Measurements from ENCODE around the gene RNF25. TPM values are rescaled to one million over a fixed set of nuclear protein-coding genes. Genes with fewer than 3 reads are reported as not detected.
A peak's percentile ranks its signal among the peaks of the same experiment; 100 is the strongest.

Gene RNF25
- total RNA-seq, 2 experiments from 2014 or later: 9.6 to 10.4 TPM

DNA sequence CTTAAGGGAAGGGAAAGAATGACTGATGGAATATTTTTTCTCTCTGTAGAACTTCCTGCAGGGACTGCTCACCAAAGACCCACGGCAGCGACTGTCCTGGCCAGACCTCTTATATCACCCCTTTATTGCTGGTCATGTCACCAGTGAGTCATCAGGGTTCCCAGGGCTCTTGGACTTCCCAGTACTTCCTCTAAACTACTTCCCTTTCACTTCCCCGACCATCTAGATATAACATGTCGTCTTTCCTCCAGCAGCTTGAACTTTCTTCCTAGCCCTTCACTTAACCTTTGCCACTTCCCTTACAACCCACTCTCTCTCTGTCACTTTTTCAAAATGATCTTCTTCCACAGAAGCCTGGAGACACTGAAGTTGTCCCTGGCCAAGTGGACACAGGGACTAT is 7.3 kb upstream of the RNF25 start:
- CTCF ChIA-PET: no interaction called here
- no peaks in the 10 kb centered on the region for H3K9me3 Mint-ChIP-seq
- no peak for DNase-seq
- no peak overlapping the region for H3K4me3 Mint-ChIP-seq
- H3K4me1 Mint-ChIP-seq (ENCODE audit: low read depth): no peaks in the 10 kb centered on the region
- H3K27me3 Mint-ChIP-seq (ENCODE audit: low read depth): no peaks in the 10 kb centered on the region
- H3K27ac Mint-ChIP-seq: no peak overlapping the region
- intact Hi-C loops (cut with micrococcal nuclease): no loop called here
- peaks cover 4% of the 10 kb centered on the region for H3K36me3 Mint-ChIP-seq (ENCODE audit: low read depth)

GRCh38 chr2:218671097-218671653 is 627 bp downstream of the RNF25 start:
- CTCF ChIA-PET: interaction anchor here (0.6 to 2.8 kb wide), 9 partner anchors 8 to 722 kb away, joined by 3 to 16 read pairs (median 5); partner anchors contain the start of genes BCS1L, TTLL4 and ZNF142
- no peak for DNase-seq
- Mint-ChIP-seq H3K27ac (peak overlapping the region; percentile 90), H3K36me3 (ENCODE audit: low read depth) (peaks cover 11% of the 10 kb centered on the region), H3K4me3 (peak overlapping the region; percentile 98), H3K4me1 (ENCODE audit: low read depth) (peaks cover 22% of the 10 kb centered on the region), H3K27me3 (ENCODE audit: low read depth) (no peaks in the 10 kb centered on the region), H3K9me3 (no peaks in the 10 kb centered on the region)
- intact Hi-C loops (cut with micrococcal nuclease): loop anchor here (1.0 to 5.0 kb wide), 5 partner anchors 12 to 576 kb away; partner anchors contain the start of genes BCS1L, CNOT9, GLB1L and STK16

DNA sequence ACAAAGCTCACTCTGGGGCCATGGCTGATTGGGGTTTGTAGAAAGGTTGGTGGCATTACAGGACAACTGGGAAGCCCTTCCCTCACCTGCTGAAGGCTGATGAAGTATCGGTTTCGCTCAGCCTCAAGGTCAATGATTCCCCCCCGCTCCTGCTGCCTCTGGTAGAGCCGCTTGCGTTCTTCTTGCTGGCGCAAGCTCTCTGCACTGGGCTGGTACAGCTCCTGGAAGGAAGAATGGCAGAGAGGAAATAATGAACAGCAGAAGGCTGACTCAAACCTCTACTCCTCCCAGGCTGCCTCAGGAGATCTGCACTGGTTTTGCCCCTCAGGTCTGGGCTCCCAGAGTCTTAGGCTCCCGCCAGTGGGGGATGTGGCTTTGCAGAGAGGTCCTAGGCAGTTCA is 7.1 kb downstream of the RNF25 start:
- CTCF ChIA-PET: interaction anchor here (1.1 kb wide), 1 partner anchor 46 kb away, joined by 3 read pairs; the partner anchor contains the start of gene TTLL4
- Mint-ChIP-seq H3K27me3 (ENCODE audit: low read depth) (no peaks in the 10 kb centered on the region), H3K36me3 (ENCODE audit: low read depth) (peaks cover 36% of the 10 kb centered on the region), H3K9me3 (no peaks in the 10 kb centered on the region), H3K27ac (no peak overlapping the region), H3K4me3 (no peak overlapping the region), H3K4me1 (ENCODE audit: low read depth) (peaks cover 15% of the 10 kb centered on the region)
- intact Hi-C loops (cut with micrococcal nuclease): no loop called here
- DNase-seq: no peak

DNA sequence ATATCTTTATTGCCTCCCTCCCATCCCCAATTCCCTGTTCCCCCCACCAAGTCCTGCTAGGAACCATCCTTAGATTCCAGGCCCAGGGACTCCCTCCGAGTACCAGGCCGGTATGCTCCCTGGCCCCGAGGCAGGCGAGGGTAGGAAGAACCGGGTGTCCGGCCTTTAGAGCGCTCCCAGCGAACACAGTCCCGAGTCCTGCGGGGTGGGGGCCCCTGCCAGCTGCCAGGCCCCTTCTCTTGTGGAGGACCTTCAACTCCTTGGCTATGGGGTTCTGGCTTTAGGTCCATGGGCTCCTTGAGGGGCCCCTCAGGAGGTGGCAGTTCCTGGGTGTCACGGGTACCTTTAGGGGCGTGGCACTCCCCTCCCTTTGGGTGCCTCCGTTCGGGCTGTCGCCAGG is 7.9 kb downstream of the RNF25 start:
- CTCF ChIA-PET: interaction anchor here (1.0 to 1.1 kb wide), 2 partner anchors 8 to 47 kb away, joined by 3 read pairs; partner anchors contain the start of genes RNF25, STK36 and TTLL4
- no peak overlapping the region for H3K27ac Mint-ChIP-seq

GRCh38 chr2:218662827-218663226 is 9.0 kb downstream of the RNF25 start:
- Mint-ChIP-seq H3K27me3 (ENCODE audit: low read depth) (no peaks in the 10 kb centered on the region), H3K36me3 (ENCODE audit: low read depth) (peaks cover 39% of the 10 kb centered on the region), H3K4me3 (no peak overlapping the region), H3K4me1 (ENCODE audit: low read depth) (peaks cover 28% of the 10 kb centered on the region), H3K27ac (no peak overlapping the region), H3K9me3 (no peaks in the 10 kb centered on the region)
- no peak for DNase-seq
- CTCF ChIA-PET: interaction anchor here (1.0 kb wide), 1 partner anchor 9 kb away, joined by 3 read pairs; the partner anchor contains the start of genes RNF25 and STK36
- intact Hi-C loops (cut with micrococcal nuclease): no loop called here

More for the DNA sequence above, 7.9 kb downstream of the RNF25 start:
- intact Hi-C loops (cut with micrococcal nuclease): no loop called here
- peaks cover 38% of the 10 kb centered on the region for H3K36me3 Mint-ChIP-seq (ENCODE audit: low read depth)
- peaks cover 18% of the 10 kb centered on the region for H3K4me1 Mint-ChIP-seq (ENCODE audit: low read depth)
- H3K27me3 Mint-ChIP-seq (ENCODE audit: low read depth): no peaks in the 10 kb centered on the region
- H3K9me3 Mint-ChIP-seq: no peaks in the 10 kb centered on the region
- DNase-seq: no peak
- H3K4me3 Mint-ChIP-seq: no peak overlapping the region

GRCh38 chr2:218662377-218662776 is 9.4 kb downstream of the RNF25 start:
- H3K27ac Mint-ChIP-seq: no peak overlapping the region
- CTCF ChIA-PET: no interaction called here
- no peaks in the 10 kb centered on the region for H3K9me3 Mint-ChIP-seq
- peaks cover 31% of the 10 kb centered on the region for H3K4me1 Mint-ChIP-seq (ENCODE audit: low read depth)
- DNase-seq: no peak
- intact Hi-C loops (cut with micrococcal nuclease): no loop called here
- peaks cover 42% of the 10 kb centered on the region for H3K36me3 Mint-ChIP-seq (ENCODE audit: low read depth)
- no peak overlapping the region for H3K4me3 Mint-ChIP-seq
- no peaks in the 10 kb centered on the region for H3K27me3 Mint-ChIP-seq (ENCODE audit: low read depth)

- peaks cover 40% of the 10 kb centered on the region for H3K4me1 Mint-ChIP-seq (ENCODE audit: low read depth)
- intact Hi-C loops (cut with micrococcal nuclease): loop anchor here (1.0 to 5.0 kb wide), 11 partner anchors 11 to 729 kb away; partner anchors contain the start of genes AAMP, ARPC2, CNOT9 and PNKD
- no peaks in the 10 kb centered on the region for H3K27me3 Mint-ChIP-seq (ENCODE audit: low read depth)
- H3K9me3 Mint-ChIP-seq: no peaks in the 10 kb centered on the region
- CTCF ChIA-PET: interaction anchor here (1.9 to 5.2 kb wide), 6 partner anchors 11 to 188 kb away, joined by 4 to 59 read pairs (median 12); partner anchors contain the start of genes RNF25 and STK36
- peaks cover 41% of the 10 kb centered on the region for H3K36me3 Mint-ChIP-seq (ENCODE audit: low read depth)
- peak overlapping the region; percentile 90 for H3K4me3 Mint-ChIP-seq
- peak overlapping the region; percentile 81 for H3K27ac Mint-ChIP-seq
- DNase-seq: no peak
Measured at GRCh38 chr2:218659988-218660358, 11.8 kb downstream of the RNF25 start.

DNA sequence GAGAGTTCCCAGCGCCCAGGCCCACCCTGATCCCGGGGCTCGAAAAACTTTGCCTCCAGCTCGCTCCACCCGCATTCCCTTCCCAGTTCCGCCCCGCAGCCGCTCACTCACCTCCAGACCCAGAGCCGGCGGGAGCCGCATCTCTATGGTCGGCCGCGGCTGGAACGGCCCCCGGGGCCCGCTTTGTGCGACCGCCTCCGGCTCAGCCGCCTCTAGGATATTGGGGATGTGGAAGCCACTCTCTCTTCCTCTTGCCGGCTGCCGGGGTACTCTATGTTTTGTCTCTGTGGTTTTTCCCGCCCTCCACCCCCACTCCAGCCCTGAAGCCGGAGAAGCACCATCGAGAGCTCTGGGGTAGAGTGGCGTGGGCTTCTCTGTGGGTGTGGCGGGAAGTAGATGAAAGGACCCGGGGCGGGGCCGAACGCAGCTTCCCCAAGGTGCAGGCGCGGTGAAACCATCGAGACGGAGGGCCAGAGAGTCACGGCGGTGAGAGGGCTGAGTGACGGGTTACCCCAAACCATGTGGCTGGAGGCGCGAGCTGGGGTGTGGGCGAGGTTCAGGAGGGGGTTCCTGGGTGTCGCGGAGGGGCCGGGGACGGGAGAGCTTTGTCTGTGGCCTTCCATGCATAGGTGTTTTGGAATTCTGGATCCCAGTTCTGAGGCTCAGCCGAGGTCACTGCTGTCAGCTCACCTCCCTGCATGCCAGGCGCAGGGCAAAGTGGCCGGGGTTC is 12.4 kb downstream of the RNF25 start, which contains the start of the genes BCS1L and ZNF142:
Gene BCS1L (plus strand): TSS at position 426 of the 730 bp plus-strand sequence. CDS start 1,305 bp downstream, outside the sequence.
Gene ZNF142 (minus strand): TSS at position 366 of the 730 bp plus-strand sequence. CDS start 3,194 bp downstream, outside the sequence.
- CTCF ChIA-PET: interaction anchor here (0.6 to 5.2 kb wide), 13 partner anchors 10 to 203 kb away, joined by 3 to 59 read pairs (median 4); partner anchors contain the start of genes RNF25 and STK36
- Mint-ChIP-seq H3K9me3 (no peaks in the 10 kb centered on the region), H3K27me3 (ENCODE audit: low read depth) (no peaks in the 10 kb centered on the region), H3K4me1 (ENCODE audit: low read depth) (peaks cover 40% of the 10 kb centered on the region), H3K4me3 (peak within 1 kb of the TSS; percentile 90), H3K36me3 (ENCODE audit: low read depth) (peaks cover 38% of the 10 kb centered on the region), H3K27ac (peak within 1 kb of the TSS; percentile 81)
- DNase-seq: peak; percentile 98
- intact Hi-C loops (cut with micrococcal nuclease): loop anchor here (1.0 to 5.0 kb wide), 11 partner anchors 12 to 729 kb away; partner anchors contain the start of genes AAMP, ARPC2, CNOT9 and PNKD

GRCh38 chr2:218658671-218659257 is 13.0 kb downstream of the RNF25 start:
- DNase-seq: peak; percentile 46
- intact Hi-C loops (cut with micrococcal nuclease): loop anchor here (1.0 to 5.0 kb wide), 12 partner anchors 13 to 730 kb away; partner anchors contain the start of genes AAMP, ARPC2, CNOT9 and PNKD
- Mint-ChIP-seq H3K4me1 (ENCODE audit: low read depth) (peaks cover 40% of the 10 kb centered on the region), H3K36me3 (ENCODE audit: low read depth) (peaks cover 37% of the 10 kb centered on the region), H3K4me3 (peak overlapping the region; percentile 90), H3K27me3 (ENCODE audit: low read depth) (no peaks in the 10 kb centered on the region), H3K9me3 (no peaks in the 10 kb centered on the region), H3K27ac (peak overlapping the region; percentile 81)
- CTCF ChIA-PET: interaction anchor here (0.6 to 5.2 kb wide), 15 partner anchors 10 to 203 kb away, joined by 3 to 59 read pairs (median 4); partner anchors contain the start of genes RNF25 and STK36

DNA sequence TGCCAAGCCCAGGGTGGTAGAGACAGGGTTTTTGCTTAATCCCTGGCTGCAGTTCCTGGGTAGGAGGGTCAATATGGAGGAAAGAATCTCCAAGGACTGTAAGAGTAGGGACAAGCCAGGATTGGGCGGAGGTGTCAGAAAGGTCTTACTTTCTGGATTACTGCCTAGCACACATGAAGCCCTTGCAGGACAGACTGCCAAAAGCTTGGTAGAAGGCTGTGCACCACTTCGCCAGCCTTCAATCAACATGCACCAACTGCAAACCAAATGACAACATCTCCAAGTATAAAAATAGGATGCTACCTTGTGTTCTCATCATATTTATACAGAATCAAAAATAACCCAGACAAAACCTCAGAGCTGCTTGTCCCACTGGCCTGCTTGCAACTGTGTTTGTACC is 16.1 kb downstream of the RNF25 start:
- CTCF ChIA-PET: no interaction called here
- H3K27me3 Mint-ChIP-seq (ENCODE audit: low read depth): no peaks in the 10 kb centered on the region
- intact Hi-C loops (cut with micrococcal nuclease): loop anchor here (5.0 kb wide), 1 partner anchor 438 kb away; the partner anchor contains the start of gene ARPC2
- no peak for DNase-seq
- no peak overlapping the region for H3K27ac Mint-ChIP-seq
- H3K4me1 Mint-ChIP-seq (ENCODE audit: low read depth): peaks cover 34% of the 10 kb centered on the region
- H3K4me3 Mint-ChIP-seq: no peak overlapping the region
- peaks cover 24% of the 10 kb centered on the region for H3K36me3 Mint-ChIP-seq (ENCODE audit: low read depth)
- H3K9me3 Mint-ChIP-seq: no peaks in the 10 kb centered on the region

GRCh38 chr2:218648787-218649100 is 23.1 kb downstream of the RNF25 start:
- H3K27ac Mint-ChIP-seq: no peak overlapping the region
- CTCF ChIA-PET: interaction anchor here (0.6 to 5.9 kb wide), 10 partner anchors 11 to 252 kb away, joined by 3 to 59 read pairs (median 4); partner anchors contain the start of genes BCS1L, RNF25, STK36 and TTLL4

More at GRCh38 chr2:218648787-218649100, 23.1 kb downstream of the RNF25 start:
- peaks cover 40% of the 10 kb centered on the region for H3K36me3 Mint-ChIP-seq (ENCODE audit: low read depth)
- H3K9me3 Mint-ChIP-seq: no peaks in the 10 kb centered on the region
- H3K4me3 Mint-ChIP-seq: no peak overlapping the region
- no peak for DNase-seq
- peaks cover 6% of the 10 kb centered on the region for H3K4me1 Mint-ChIP-seq (ENCODE audit: low read depth)
- H3K27me3 Mint-ChIP-seq (ENCODE audit: low read depth): no peaks in the 10 kb centered on the region
- intact Hi-C loops (cut with micrococcal nuclease): loop anchor here (1.0 kb wide), 1 partner anchor 242 kb away; no protein-coding TSS in a partner anchor
